Keratinocyte (primary cell): ENCODE results near the gene AUNIP. TPM values are rescaled to one million over a fixed set of nuclear protein-coding genes. Genes with fewer than 3 reads are reported as not detected.

Source experiments
- DNase-seq: peaks from one replicate; pipeline ENCODE4 v3.0.0-alpha.2; 2011; ENCODE audit warnings: low read depth, missing footprints, low spot score
- FAIRE-seq: peaks from 2 replicates; lab custom pipeline; 2011; peaks lifted over from hg19 to GRCh38; lab: Jason Lieb, UNC
- H2AFZ ChIP-seq: 2 replicates; pipeline ENCODE4 v1.6.0; 2012; ENCODE audit warnings: low read length, control low read depth, inconsistent platforms; ENCODE audit not compliant: control insufficient read depth
- H3K27ac ChIP-seq: 2 replicates; pipeline ENCODE4 v1.5.1; 2011; ENCODE audit warnings: low read length; ENCODE audit not compliant: control insufficient read depth, insufficient read depth
- H3K27me3 ChIP-seq: 3 replicates; pipeline ENCODE4 v1.6.0; 2011; ENCODE audit warnings: low read length; ENCODE audit not compliant: control insufficient read depth, insufficient read depth; ENCODE audit errors: extremely low read depth
- H3K36me3 ChIP-seq, 2 experiments: 2 replicates in 1 of 2; 3 replicates in 1 of 2; pipeline ENCODE4 v1.5.1; 2011; ENCODE audit warnings: low read length in 2 of 2, mild to moderate bottlenecking in 1 of 2; ENCODE audit not compliant: control insufficient read depth in 2 of 2, insufficient read depth in 2 of 2; ENCODE audit errors: extremely low read depth in 1 of 2
- H3K4me1 ChIP-seq: 3 replicates; pipeline ENCODE4 v1.5.1; 2011; ENCODE audit warnings: low read length; ENCODE audit not compliant: control insufficient read depth, insufficient read depth; ENCODE audit errors: extremely low read depth
- H3K4me2 ChIP-seq: 3 replicates; pipeline ENCODE4 v1.6.0; 2011; ENCODE audit warnings: low read depth, low read length; ENCODE audit not compliant: control insufficient read depth, insufficient read depth; ENCODE audit errors: extremely low read depth
- H3K4me3 ChIP-seq, 3 experiments: fragments of 200-600 bp in 1 of 3; sonication (generic) in 1 of 3; 2 replicates in 2 of 3; 3 replicates in 1 of 3; pipeline ENCODE4 v1.5.1; 2011 to 2016; ENCODE audit warnings: low read length in 3 of 3, mild to moderate bottlenecking in 3 of 3, control low read depth in 2 of 3, inconsistent platforms in 1 of 3, low read depth in 1 of 3, mixed read lengths in 1 of 3, mixed run types in 1 of 3, moderate library complexity in 1 of 3; ENCODE audit not compliant: control insufficient read depth in 2 of 3, insufficient read depth in 2 of 3; ENCODE audit errors: extremely low read depth in 1 of 3
- H3K79me2 ChIP-seq: 2 replicates; pipeline ENCODE4 v1.6.0; 2012; ENCODE audit warnings: low read length; ENCODE audit not compliant: control insufficient read depth, insufficient read depth
- H3K9ac ChIP-seq: 3 replicates; pipeline ENCODE4 v1.6.0; 2011; ENCODE audit warnings: low read length; ENCODE audit not compliant: control insufficient read depth, insufficient read depth; ENCODE audit errors: extremely low read depth
- H3K9me1 ChIP-seq: 3 replicates; pipeline ENCODE4 v1.6.0; 2011; ENCODE audit warnings: low read length; ENCODE audit not compliant: control insufficient read depth, insufficient read depth; ENCODE audit errors: extremely low read depth
- H3K9me3 ChIP-seq: 2 replicates; pipeline ENCODE4 v1.5.1; 2012; ENCODE audit warnings: low read depth, low read length; ENCODE audit not compliant: control insufficient read depth
- H4K20me1 ChIP-seq: 3 replicates; pipeline ENCODE4 v1.6.0; 2011; ENCODE audit warnings: low read length; ENCODE audit not compliant: control insufficient read depth, insufficient read depth; ENCODE audit errors: extremely low read depth
- EZH2 ChIP-seq: IDR thresholded peaks from one replicate; pipeline ENCODE4 v1.6.1; 2012; ENCODE audit warnings: inconsistent platforms, mild to moderate bottlenecking, low read length, moderate library complexity
- dilution Hi-C: fragments of 300-500 bp; cut with MboI; formaldehyde crosslinking; loops from one replicate; pipeline ENCODE4 v1.7.0; 2020; ENCODE audit warnings: low sequenced_read_pairs; ENCODE audit not compliant: extremely low pct_ligation_motif_present
- polyA plus RNA-seq, 5 experiments: library from polyadenylated mRNA; depleted of rRNA in 3 of 5; stranded (reverse) in 3 of 5; stranded (forward) in 1 of 5; unstranded in 1 of 5; fragments of >200 nt; gene quantifications; 1 replicate in 1 of 5; 2 replicates in 3 of 5; 3 replicates in 1 of 5; pipeline versions ENCODE4 v1.2.1 to v1.2.3, GENCODE V29; 2011 to 2012; ENCODE audit warnings: missing spikeins in 2 of 5, low read depth in 1 of 5, low replicate concordance in 1 of 5
- TF ChIP-seq, protein P1 (sequence below), 3 experiments: IDR thresholded peaks in 1 of 3; conservative IDR thresholded peaks in 1 of 3; optimal IDR thresholded peaks in 1 of 3; 2 replicates in 2 of 3; 3 replicates in 1 of 3; pipeline versions ENCODE3 to v1.5.1; 2011; ENCODE audit warnings: low read length in 3 of 3, mild to moderate bottlenecking in 3 of 3, moderate library complexity in 2 of 3, control low read depth in 1 of 3, inconsistent platforms in 1 of 3; ENCODE audit not compliant: insufficient read depth in 2 of 3; ENCODE audit errors: extremely low read depth in 1 of 3

AUNIP gene
- polyA plus RNA-seq, 1 donor (not counting 4 experiments of a cell fraction or from before 2014, with no cell fraction given) = 9.3 TPM

DNA sequence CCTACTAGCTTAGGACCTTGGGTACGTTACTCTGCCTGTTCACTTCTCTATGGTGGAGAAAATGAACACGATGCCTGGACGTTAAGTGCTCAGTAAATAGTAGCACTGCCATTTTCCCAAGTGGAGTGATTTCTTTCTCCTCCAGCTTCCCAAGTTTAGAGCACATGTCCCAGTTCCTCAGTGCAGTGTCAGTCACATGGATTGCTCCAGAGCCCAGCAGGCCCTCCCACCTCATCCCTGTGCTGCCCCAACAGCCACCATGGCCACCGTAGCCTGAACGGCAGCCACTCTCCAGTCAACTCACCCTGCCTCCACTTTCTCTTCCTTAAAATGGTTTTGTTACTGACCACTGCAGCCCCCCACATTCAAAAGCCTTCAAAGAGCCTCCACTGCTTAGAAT, 38.5 kb upstream of the AUNIP start:
- TF ChIP-seq, protein P1, sequence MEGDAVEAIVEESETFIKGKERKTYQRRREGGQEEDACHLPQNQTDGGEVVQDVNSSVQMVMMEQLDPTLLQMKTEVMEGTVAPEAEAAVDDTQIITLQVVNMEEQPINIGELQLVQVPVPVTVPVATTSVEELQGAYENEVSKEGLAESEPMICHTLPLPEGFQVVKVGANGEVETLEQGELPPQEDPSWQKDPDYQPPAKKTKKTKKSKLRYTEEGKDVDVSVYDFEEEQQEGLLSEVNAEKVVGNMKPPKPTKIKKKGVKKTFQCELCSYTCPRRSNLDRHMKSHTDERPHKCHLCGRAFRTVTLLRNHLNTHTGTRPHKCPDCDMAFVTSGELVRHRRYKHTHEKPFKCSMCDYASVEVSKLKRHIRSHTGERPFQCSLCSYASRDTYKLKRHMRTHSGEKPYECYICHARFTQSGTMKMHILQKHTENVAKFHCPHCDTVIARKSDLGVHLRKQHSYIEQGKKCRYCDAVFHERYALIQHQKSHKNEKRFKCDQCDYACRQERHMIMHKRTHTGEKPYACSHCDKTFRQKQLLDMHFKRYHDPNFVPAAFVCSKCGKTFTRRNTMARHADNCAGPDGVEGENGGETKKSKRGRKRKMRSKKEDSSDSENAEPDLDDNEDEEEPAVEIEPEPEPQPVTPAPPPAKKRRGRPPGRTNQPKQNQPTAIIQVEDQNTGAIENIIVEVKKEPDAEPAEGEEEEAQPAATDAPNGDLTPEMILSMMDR (optimal IDR thresholded peaks at IDR 0.05 in 1 of 3, IDR thresholded peaks at IDR 0.05 in 1 of 3, conservative IDR thresholded peaks at IDR 0.05 in 1 of 3; ENCODE audit: extremely low read depth in 1 of 3, insufficient read depth in 2 of 3, low read length in 3 of 3) = no peak
- TF ChIP-seq EZH2 = no peak
- Histone ChIP-seq H3K27me3 (no peaks in the 10 kb centered on the region), H3K9me3 (no peaks in the 10 kb centered on the region), H3K9ac (no peak overlapping the region), H3K79me2 (peaks cover 3% of the 10 kb centered on the region), H3K4me1 (peaks cover 15% of the 10 kb centered on the region), H3K4me2 (no peak overlapping the region), H2AFZ (no peak overlapping the region), H3K27ac (no peak overlapping the region), H4K20me1 (no peaks in the 10 kb centered on the region), H3K4me3 (no peak overlapping the region), H3K36me3 (peaks cover 3 to 33% of the 10 kb centered on the region in 2 experiments), H3K9me1 (no peaks in the 10 kb centered on the region)
- no peak for FAIRE-seq
- no peak for DNase-seq
- dilution Hi-C loops = loop anchor here (25.0 kb wide), 1 partner anchor 90 kb away; the partner anchor contains the start of gene PAFAH2

DNA sequence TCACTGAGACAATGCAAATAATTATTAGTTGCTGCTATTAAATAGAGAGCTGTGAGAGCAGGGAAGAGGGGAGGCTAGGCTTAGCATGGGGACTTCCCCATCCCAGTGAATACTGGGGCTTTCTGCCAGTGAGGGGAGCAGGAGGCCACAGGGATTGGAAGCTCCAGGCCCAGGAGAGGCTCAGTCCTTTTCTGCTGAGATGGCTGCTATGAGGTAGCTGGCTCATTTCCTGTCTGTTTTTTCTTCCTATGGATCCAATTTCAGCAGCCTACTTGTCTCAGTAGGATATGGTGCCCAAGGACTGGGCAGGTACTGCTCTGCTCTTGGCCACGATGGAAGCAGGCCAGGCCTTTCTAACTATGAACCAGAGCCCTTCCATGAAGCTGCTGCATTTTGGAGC, 37.0 kb upstream of the AUNIP start:
- DNase-seq (no peak), FAIRE-seq (no peak)
- Histone ChIP-seq H3K4me3 (no peak overlapping the region), H2AFZ (peak overlapping the region; percentile 13), H3K27ac (no peak overlapping the region), H3K9ac (no peak overlapping the region), H4K20me1 (no peaks in the 10 kb centered on the region), H3K36me3 (peaks cover 1 to 23% of the 10 kb centered on the region in 2 experiments), H3K9me3 (no peaks in the 10 kb centered on the region), H3K27me3 (no peaks in the 10 kb centered on the region), H3K4me1 (peaks cover 28% of the 10 kb centered on the region), H3K9me1 (no peaks in the 10 kb centered on the region), H3K79me2 (no peaks in the 10 kb centered on the region), H3K4me2 (no peak overlapping the region)
- dilution Hi-C loops = loop anchor here (25.0 kb wide), 1 partner anchor 91 kb away; the partner anchor contains the start of gene PAFAH2
- TF ChIP-seq, protein P1 (optimal IDR thresholded peaks at IDR 0.05 in 1 of 3, IDR thresholded peaks at IDR 0.05 in 1 of 3, conservative IDR thresholded peaks at IDR 0.05 in 1 of 3; ENCODE audit: extremely low read depth in 1 of 3, insufficient read depth in 2 of 3, low read length in 3 of 3) = no peak
- TF ChIP-seq EZH2 = no peak
